ENCODE results near the gene RYR3.

Gene RYR3

GRCh38 chr15:33600212-33600611, 289.4 kb downstream of the RYR3 start:
- DNase-seq = no peak

DNA sequence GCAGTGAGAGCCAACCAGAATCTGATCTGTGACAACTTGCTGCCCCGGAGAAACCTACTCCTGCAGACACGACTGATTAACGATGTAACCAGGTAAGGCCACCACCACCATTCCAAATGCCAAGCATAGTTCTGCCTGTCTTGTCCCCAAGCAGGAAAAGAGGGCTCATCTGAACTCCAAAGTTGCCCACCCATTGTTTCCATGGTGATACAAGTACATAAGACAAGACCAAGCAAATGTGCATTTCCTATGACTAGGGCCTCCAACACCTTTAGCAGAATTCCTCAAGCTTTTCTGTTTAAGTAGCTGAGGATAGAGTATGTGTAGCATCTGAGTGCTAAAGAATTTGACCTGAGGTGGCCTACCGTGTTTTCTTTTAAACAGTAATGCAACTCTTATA, 290.7 kb downstream of the RYR3 start:
- no peak for DNase-seq

DNA sequence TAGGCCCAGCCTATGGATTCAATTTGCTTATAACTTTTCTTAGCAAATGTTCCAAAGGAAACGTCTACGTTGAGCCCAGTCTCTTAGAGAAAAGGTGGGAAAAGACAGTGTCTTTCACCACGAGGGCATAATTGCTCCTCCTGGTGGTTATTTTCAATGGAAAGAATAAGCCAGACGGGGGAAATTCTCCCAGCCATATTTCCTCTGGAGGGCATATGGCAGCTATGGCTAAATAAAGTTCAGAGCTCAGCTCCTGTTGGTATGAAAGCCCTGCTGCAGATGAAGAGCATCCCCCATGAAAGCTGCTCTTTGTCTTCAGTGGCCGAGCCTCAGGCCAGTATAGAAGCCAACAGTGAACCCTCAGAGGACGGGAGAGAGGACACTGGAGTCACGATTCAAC, 297.9 kb downstream of the RYR3 start:
- no peak for DNase-seq

GRCh38 chr15:33612721-33613304, 302.0 kb downstream of the RYR3 start:
- no peak for DNase-seq

- no peak for DNase-seq
These were observed 305.7 kb downstream of the RYR3 start for GRCh38 chr15:33616475-33616874.

DNA sequence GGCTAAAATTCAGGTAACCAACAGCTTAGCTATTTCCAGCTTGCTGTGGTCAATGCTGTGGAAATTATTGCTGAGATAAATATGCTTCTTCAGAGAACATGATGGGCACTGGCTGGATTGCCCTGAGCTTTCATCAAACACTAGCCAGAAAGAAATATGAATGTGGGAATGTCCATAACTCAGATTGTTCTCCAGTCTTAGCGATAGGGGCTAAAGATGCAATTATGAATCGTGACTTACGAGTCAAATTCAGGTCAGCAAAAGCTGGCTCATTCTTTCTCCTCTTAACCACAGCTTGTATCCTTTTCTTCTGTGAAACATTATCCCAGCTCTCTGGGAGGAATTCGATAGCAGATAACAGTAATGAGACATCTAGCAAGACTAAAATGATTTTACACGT, 307.6 kb downstream of the RYR3 start:
- DNase-seq = no peak

GRCh38 chr15:33621141-33621540, 310.4 kb downstream of the RYR3 start:
- DNase-seq = no peak

DNA sequence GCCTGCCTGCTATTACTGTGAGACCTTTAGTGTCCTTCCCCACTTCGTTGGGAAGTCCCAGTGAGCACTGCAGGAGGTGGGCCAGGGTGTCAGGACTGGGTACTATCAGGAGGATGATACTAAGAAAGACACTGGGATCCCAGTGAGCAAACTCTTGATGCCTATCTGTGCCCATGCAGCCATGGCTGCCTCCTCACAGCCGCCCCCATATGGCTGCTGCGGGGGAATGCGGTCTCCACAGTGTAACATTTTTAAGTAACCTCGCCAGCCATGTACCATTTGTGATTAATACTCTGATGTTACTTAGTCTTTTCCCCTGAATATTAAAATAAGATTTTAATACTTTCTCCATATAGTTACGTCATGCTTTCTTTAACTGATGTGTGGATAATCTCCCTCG, 312.2 kb downstream of the RYR3 start:
- DNase-seq = no peak

- DNase-seq = no peak
These were observed 313.7 kb downstream of the RYR3 start for GRCh38 chr15:33624439-33624838.

DNA sequence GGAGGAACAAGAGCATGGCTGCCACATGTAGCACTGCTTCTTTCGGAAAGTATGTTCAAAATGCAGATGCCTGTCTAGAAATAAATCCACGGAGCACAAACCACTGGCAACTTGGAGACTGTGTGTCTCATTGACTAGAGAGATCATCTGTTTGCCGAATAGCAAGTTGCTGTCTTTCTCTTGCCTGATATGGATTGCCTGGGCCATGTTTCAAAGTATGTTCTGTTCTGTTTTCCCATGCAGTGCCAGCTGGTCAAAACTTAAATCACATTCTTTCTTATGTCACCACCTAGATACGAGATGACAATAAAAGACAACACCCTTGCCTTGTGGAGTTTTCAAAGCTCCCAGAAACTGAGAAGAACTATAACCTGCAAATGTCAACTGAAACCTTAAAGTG, 318.9 kb downstream of the RYR3 start:
- no peak for DNase-seq

GRCh38 chr15:33636234-33636633, 325.5 kb downstream of the RYR3 start:
- DNase-seq = no peak

DNA sequence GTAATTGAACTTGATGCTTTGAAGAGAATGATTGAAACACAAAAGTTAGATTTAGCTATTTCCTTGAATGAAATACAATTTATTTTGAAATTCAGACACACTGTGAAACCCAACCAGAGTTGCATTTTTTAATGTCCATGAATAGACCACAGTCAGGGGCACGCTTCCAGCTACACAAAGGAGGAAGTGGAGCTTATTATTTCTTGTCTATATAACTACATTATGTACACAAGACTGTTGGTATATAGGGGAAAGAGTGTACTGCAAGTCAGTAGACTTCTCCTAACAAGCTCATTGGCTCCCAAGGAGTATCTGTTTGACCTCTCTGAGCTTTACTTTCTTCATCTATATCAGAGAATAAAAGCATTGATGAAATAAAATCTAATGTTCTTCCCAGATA, 326.2 kb downstream of the RYR3 start:
- no peak for DNase-seq

DNA sequence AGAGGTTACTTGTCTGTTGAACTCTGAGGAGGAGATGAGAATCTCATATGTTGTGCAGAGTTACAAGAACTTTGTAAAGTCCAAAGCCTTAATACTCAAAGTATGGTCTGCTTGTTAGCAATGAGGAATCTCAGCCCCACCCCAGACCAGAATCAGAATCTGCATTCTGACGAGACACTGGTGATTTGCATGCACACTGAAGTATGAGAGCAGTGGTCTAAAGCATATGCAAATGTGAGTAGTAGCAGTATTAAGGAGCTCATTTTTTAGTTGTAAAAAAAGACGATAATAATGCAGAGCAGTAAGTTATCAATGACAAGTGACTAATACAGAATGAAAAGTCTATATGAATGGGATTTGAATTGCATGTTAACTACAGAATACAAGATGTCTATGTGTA, 327.7 kb downstream of the RYR3 start:
- no peak for DNase-seq

- no peak for DNase-seq
These were observed 328.3 kb downstream of the RYR3 start for GRCh38 chr15:33639051-33639450.

- DNase-seq = no peak
These were observed 328.7 kb downstream of the RYR3 start for GRCh38 chr15:33639456-33639855.

- no peak for DNase-seq
These were observed 329.2 kb downstream of the RYR3 start for GRCh38 chr15:33639978-33640377.

DNA sequence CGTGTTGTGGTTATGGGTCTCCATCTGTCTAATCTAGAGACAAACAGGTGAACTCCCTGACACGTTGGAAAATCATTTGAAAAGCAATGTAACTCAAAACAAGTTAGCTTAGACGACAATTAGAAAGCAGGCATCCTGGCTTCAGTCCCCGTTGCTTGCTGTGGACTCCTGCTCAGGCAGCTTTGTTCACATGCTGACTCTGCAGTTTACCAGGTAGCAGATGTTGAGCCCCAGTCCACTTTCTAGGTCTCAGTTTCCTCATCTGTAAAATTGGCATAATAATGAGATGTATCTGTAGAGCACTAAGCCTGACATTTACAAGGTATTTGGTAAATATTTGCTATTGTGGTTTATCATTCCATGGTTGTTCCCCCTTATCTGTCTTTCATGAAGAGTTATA, 330.3 kb downstream of the RYR3 start:
- no peak for DNase-seq

GRCh38 chr15:33644304-33644703, 333.5 kb downstream of the RYR3 start:
- no peak for DNase-seq

GRCh38 chr15:33646744-33647143, 336.0 kb downstream of the RYR3 start:
- DNase-seq = no peak

DNA sequence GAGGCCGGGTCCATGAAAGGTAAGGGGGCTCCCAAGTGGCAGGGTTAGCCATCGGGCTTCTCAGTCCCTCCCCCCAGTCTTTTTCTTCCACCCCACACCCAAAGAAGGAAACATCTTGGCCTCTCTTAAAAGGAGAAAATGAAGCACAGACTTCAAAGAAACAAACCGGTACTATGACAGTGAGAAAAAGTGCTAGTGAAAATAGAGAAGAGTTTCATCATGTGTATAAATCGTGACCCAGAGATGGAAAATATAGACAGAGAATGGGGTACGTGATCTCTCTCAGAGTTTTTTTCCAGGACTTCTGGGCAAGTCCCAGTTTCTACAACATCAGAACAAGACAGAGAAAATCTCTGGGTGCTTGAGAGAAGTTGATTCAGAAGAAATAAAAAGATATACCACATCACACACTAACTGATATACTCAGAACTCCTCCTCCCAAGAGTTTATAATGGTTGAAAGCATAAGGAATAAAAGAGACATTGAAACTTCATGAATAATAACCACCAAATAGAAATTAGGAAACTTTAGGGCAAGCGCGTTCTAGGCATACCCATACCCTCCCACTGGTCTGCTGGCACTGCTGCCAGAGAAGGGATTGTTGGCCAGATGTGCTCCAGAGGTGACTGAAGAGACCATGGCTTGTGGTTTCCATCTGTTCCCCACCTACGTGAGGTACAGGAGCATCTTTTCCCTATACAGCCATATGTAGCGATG, 338.6 kb downstream of the RYR3 start:
- no peak for DNase-seq

DNA sequence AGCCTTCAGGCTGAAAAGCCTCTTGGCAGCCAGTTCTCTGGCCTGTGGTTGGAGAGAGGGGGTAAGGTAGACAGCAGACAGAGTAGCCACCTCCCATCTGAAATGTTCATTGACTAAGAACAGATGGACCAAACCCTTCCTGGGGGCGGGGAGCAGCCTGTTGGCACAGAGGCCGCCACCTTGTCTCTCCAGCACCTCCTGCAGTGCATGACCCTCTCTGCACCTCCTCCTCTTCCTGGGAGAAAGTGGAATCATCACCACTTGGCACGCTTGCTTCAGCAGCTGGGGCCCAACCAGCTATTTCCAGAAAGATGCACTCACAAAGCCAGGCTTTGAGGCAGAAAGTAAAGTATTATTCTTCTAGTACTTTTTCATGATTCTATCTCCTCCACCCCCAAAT, 344.1 kb downstream of the RYR3 start:
- no peak for DNase-seq

GRCh38 chr15:33655488-33655887, 344.7 kb downstream of the RYR3 start:
- no peak for DNase-seq

DNA sequence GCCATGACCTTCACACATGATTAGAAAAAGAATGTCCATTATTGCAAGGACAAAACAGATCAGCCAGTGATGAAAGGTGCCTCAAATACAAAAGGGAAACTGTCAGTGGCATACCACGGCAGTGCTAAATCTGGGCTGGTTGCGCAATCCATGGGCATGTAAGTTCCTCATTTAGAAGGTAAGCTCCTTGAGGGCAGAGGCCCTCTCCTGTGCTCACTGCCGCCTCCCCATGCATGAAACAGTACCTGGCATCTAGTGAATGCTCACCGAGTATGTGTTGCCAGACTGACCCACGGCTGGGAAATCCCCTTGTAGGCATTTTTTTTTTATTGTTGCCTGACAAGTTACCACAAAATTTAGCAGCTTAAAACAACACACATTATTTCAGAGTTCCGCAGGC, 345.4 kb downstream of the RYR3 start:
- no peak for DNase-seq

DNA sequence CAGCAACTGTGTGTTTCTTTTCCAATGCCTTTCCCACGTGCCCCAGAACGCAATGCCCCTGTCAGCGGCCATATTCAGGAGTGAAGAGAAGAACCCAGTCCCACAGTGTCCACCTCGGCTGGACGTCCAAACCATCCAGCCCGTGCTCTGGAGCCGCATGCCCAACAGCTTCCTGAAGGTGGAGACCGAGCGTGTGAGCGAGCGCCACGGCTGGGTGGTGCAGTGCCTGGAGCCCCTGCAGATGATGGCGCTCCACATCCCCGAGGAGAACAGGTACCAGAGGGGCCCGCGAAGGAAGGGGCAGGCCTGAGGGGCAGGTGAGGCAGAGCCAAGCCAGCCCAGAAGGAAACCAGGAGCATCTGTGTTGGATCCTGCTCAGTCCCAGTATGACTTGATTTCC, 349.4 kb downstream of the RYR3 start:
- no peak for DNase-seq

DNA sequence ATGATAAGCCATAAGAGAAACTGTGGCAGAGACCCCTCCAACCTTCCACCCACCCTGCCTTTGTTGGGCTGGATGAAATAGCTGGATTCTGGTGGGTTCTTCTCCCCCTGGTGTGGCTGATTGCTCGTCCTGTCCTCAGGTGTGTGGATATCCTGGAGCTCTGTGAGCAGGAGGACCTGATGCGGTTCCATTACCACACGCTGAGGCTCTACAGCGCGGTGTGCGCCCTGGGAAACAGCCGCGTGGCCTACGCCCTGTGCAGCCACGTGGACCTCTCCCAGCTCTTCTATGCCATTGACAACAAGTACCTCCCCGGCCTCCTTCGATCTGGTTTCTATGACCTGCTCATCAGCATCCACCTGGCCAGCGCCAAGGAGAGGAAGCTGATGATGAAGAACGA, 351.2 kb downstream of the RYR3 start:
- no peak for DNase-seq
